Lower lobe of right lung (tissue), 2 donors: ENCODE data around the gene FYB1. TPM values are rescaled to one million over a fixed set of nuclear protein-coding genes. Genes with fewer than 3 reads are reported as not detected.

Experiments used
- ATAC-seq, 2 donors: fragments of 200-7000 bp; cut with Tn5 transposase; one replicate each; pipeline ENCODE4 v1.9.1; 2020 to 2022; ENCODE audit warnings: mild to moderate bottlenecking in 2 of 2, moderate library complexity in 2 of 2
- DNase-seq: peaks from one replicate; pipeline ENCODE4 v3.0.0-alpha.2; 2020
- H3K27ac ChIP-seq: fragments of 200-600 bp; one replicate; pipeline ENCODE4 v1.8.0; 2022
- H3K27me3 ChIP-seq: fragments of 200-600 bp; one replicate; pipeline ENCODE4 v1.8.0; 2022; ENCODE audit warnings: low read depth
- H3K36me3 ChIP-seq: fragments of 200-600 bp; one replicate; pipeline ENCODE4 v1.8.0; 2022; ENCODE audit warnings: mild to moderate bottlenecking
- H3K4me1 ChIP-seq: fragments of 200-600 bp; one replicate; pipeline ENCODE4 v1.8.0; 2022
- H3K4me3 ChIP-seq: fragments of 200-600 bp; one replicate; pipeline ENCODE4 v1.8.0; 2022; ENCODE audit warnings: mild to moderate bottlenecking
- H3K9me3 ChIP-seq: fragments of 200-600 bp; one replicate; pipeline ENCODE4 v1.8.0; 2022
- CTCF ChIP-seq: fragments of 200-600 bp; IDR thresholded peaks from one replicate; pipeline ENCODE4 v1.8.0; 2022; ENCODE audit warnings: antibody characterized with exemption, mild to moderate bottlenecking
- intact Hi-C: fragments of 100-400 bp; cut with DNase I; formaldehyde crosslinking; loops from one replicate; pipeline ENCODE4 v1.11.0; 2022
- total RNA-seq: library from RNA; stranded (reverse); fragmentation: NEBNext Ultra II Directional; extraction: Animal tissue kit (Norgen Biotek cat#: 25700); gene quantifications from one replicate; pipeline ENCODE4 v1.2.1, GENCODE V29; 2021
- donor health status: DM: no; HTN: yes; CAD: no; lungs with severe emphysema.

FYB1 gene
- total RNA-seq, 1 donor from 2014 or later: 51.0 TPM

- Histone ChIP-seq H3K36me3 (no peaks in the 10 kb centered on the region), H3K4me3 (no peak overlapping the region), H3K27ac (no peak overlapping the region), H3K9me3 (no peaks in the 10 kb centered on the region), H3K4me1 (peaks cover 5% of the 10 kb centered on the region), H3K27me3 (no peaks in the 10 kb centered on the region)
- ATAC-seq (no peak), DNase-seq (no peak)
- TF ChIP-seq CTCF: no peak
- intact Hi-C loops: no loop called here
Measured at GRCh38 chr5:39171647-39172046, 47.7 kb downstream of the FYB1 start.

- H3K27ac ChIP-seq: no peak overlapping the region
- ATAC-seq (no peak), DNase-seq (no peak)
- no peaks in the 10 kb centered on the region for H3K4me1 ChIP-seq
- intact Hi-C loops: no loop called here
- no peak overlapping the region for H3K4me3 ChIP-seq
- H3K27me3 ChIP-seq: no peaks in the 10 kb centered on the region
- H3K9me3 ChIP-seq: no peaks in the 10 kb centered on the region
- no peak for TF ChIP-seq CTCF
- no peaks in the 10 kb centered on the region for H3K36me3 ChIP-seq
Measured at GRCh38 chr5:39169081-39169480, 50.3 kb downstream of the FYB1 start.

DNA sequence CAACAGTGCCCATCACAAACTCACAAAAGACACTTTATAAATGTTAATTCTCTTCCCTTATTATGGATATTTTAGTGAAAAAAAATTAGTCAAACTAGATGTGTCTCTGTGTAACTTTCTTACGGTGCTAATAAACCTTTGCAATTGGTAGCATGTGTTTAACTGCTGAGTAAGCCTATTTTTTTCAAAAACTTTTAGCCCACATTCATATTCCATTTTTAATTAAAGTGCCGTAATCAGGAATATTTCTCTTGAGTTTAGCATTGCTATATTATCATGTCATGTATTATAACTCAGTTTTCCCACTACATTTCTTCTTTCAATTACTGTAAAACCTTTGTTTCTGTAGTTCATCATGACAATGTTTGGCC is 51.4 kb downstream of the FYB1 start:
- ATAC-seq (no peak), DNase-seq (no peak)
- intact Hi-C loops: no loop called here
- Histone ChIP-seq H3K36me3 (no peaks in the 10 kb centered on the region), H3K27ac (no peak overlapping the region), H3K9me3 (no peaks in the 10 kb centered on the region), H3K4me3 (no peak overlapping the region), H3K27me3 (no peaks in the 10 kb centered on the region), H3K4me1 (no peaks in the 10 kb centered on the region)
- TF ChIP-seq CTCF: no peak

- Histone ChIP-seq H3K36me3 (no peaks in the 10 kb centered on the region), H3K4me1 (no peaks in the 10 kb centered on the region), H3K9me3 (no peaks in the 10 kb centered on the region), H3K27ac (no peak overlapping the region), H3K27me3 (no peaks in the 10 kb centered on the region), H3K4me3 (no peak overlapping the region)
- no peak for TF ChIP-seq CTCF
- intact Hi-C loops: no loop called here
- ATAC-seq (no peak), DNase-seq (no peak)
Measured at GRCh38 chr5:39167141-39167971, 52.0 kb downstream of the FYB1 start.

DNA sequence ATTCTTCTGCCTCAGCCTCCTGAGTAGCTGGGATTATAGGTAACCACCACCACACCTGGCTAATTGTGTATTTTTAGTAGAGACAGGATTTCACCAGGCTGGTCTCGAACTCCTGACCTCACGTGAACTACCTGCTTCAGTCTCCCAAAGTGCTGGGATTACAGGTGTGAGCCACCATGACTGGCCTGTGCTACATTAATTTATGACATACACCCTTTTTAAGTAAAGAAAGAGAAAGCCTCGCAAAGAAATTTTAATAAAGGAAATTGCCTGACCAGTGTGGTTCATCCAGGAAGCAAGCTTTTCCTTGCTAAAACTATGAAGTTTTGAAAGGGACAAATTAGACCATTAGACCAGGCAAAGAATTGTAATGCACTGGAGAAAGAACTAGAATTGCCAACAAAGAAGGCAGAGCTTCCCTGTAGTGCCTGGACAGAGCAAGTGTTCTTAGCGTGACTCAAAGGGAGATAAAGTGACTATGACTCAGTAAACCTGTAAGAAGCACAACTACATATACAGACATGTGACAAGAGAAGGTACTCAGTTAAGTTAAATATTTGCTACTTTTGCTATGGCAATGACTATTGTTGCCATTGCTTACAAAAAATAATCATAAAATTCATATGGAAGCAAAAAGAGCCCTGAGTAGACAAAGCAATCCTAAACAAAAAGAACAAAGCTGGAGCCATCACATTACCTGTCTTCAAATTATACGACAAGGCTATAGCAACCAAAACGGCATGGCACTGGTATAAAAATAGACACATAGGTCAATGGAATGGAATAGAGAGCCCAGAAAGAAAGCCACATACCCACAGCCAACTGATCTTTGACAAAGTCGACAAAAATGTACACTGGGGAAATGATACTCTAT is 54.6 kb downstream of the FYB1 start:
- no peak overlapping the region for H3K27ac ChIP-seq
- no peak for DNase-seq

More for the DNA sequence above, 54.6 kb downstream of the FYB1 start:
- H3K9me3 ChIP-seq: no peaks in the 10 kb centered on the region
- no peaks in the 10 kb centered on the region for H3K27me3 ChIP-seq
- H3K36me3 ChIP-seq: no peaks in the 10 kb centered on the region
- intact Hi-C loops: no loop called here
- no peaks in the 10 kb centered on the region for H3K4me1 ChIP-seq
- no peak overlapping the region for H3K4me3 ChIP-seq
- no peak for TF ChIP-seq CTCF
- no peak for ATAC-seq
